SJSA1 (cell line): Measurements from ENCODE around the gene TMCC2. TPM values are rescaled to one million over a fixed set of nuclear protein-coding genes. Genes with fewer than 3 reads are reported as not detected.
A peak's percentile ranks its signal among the peaks of the same experiment; 100 is the strongest.
"Not testable (repeated sequence)": the region's sequence is repeated elsewhere in the genome, so short reads cannot be mapped to it uniquely, and the experiment has no call there.

Experiments
- DNase-seq, 2 experiments: peaks; one replicate each; pipeline ENCODE4 v3.0.0-alpha.2; 2015 to 2020; ENCODE audit warnings: low spot score in 2 of 2, low read depth in 1 of 2
- H3K27ac ChIP-seq: fragments of 250-450 bp; sonication (Bioruptor Pico); 2 replicates; pipeline ENCODE4 v1.5.1; 2020; ENCODE audit warnings: mild to moderate bottlenecking, moderate library complexity
- H3K27me3 ChIP-seq: fragments of 250-450 bp; sonication (Bioruptor Pico); replicated peaks from 2 replicates; pipeline ENCODE4 v1.5.1; 2020; ENCODE audit warnings: mild to moderate bottlenecking, moderate library complexity
- H3K36me3 ChIP-seq: fragments of 250-450 bp; sonication (Bioruptor Pico); 2 replicates; pipeline ENCODE4 v1.5.1; 2020; ENCODE audit warnings: mild to moderate bottlenecking
- H3K4me1 ChIP-seq: fragments of 250-450 bp; sonication (Bioruptor Pico); replicated peaks from 2 replicates; pipeline ENCODE4 v1.6.1; 2021; ENCODE audit warnings: mild to moderate bottlenecking
- H3K4me3 ChIP-seq: fragments of 250-450 bp; sonication (Bioruptor Pico); 2 replicates; pipeline ENCODE4 v1.5.1; 2020; ENCODE audit warnings: mild to moderate bottlenecking
- H3K9me3 ChIP-seq: fragments of 250-450 bp; sonication (Bioruptor Pico); replicated peaks from 2 replicates; pipeline ENCODE4 v1.5.1; 2020; ENCODE audit warnings: mild to moderate bottlenecking
- total RNA-seq: library from RNA; depleted of rRNA; stranded (reverse); fragments of >200 nt; shearing (Covaris generic); gene quantifications from 2 replicates; pipeline ENCODE4 v1.2.3, GENCODE V29; 2014

TMCC2 gene
- total RNA-seq, 1 experiment from 2014 or later: 8.2 TPM

DNA sequence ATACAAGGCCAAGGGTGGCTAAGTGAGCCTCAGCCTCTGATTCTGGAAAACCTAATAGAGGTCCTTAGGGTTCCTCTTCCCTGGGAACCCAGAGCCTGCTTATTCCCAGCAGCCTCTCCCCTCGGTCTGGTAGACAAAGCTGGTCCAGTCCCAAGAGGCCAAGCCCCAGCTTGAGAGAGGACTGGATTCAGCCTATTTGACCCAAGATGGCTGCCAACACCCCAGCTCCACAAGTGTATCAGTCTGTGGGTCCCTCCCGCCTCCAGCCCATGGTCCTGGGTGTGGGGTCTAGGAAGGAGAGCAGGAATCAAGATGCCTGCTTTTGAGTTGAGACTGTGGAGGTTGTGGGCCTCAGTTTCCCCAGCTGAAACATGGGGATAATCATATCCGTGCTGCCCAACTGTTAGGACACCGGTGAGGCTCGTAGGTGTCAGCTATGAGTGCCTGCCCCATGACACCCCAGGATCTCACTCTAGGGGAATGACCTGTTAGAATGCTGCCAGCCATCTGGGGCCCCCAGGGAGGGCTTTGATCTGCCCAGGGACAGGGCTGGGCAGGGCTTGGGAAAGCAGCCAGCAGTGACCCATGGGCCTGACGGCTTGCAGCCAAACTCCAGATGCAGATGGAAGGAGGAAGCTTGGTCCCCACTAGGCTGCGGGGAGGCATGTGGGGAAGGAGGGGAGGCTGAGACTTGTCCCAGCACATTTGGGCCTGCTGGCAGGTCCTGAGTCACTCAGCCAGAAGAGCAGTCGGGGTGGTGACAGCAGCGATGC lies 48.4 kb downstream of the TMCC2 start:
- DNase-seq: no peak
- Histone ChIP-seq H3K4me3 (no peak overlapping the region), H3K9me3 (no peaks in the 10 kb centered on the region; the same call in 1 of the 2 replicates), H3K27me3 (no peaks in the 10 kb centered on the region), H3K4me1 (peaks cover 3% of the 10 kb centered on the region), H3K36me3 (no peaks in the 10 kb centered on the region; the same call in 1 of the 2 replicates), H3K27ac (no peak overlapping the region)

DNA sequence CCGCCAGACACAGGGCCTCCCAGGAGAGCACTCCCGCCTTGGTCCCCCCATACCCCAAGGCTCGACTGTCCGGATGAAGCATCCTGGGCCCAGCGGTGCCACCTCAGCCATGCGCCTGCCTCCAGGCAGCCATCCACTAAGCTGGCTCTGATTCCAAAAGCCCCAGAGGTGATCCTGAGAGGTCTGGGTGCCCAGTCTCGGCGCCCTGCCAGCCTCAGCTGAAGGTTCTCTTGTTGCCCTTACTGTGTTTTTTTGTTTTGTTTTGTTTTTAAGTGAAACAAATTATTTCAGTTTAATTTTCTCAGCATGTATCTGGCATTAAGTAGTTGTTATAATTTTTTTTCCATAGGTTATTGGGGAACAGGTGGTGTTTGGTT lies 48.9 kb downstream of the TMCC2 start:
- H3K36me3 ChIP-seq: no peaks in the 10 kb centered on the region; the same call in 1 of the 2 replicates
- no peaks in the 10 kb centered on the region for H3K27me3 ChIP-seq
- H3K9me3 ChIP-seq: no peaks in the 10 kb centered on the region; the same call in 1 of the 2 replicates
- no peak overlapping the region for H3K27ac ChIP-seq
- DNase-seq: no peak
- no peaks in the 10 kb centered on the region for H3K4me1 ChIP-seq
- H3K4me3 ChIP-seq: no peak overlapping the region

DNA sequence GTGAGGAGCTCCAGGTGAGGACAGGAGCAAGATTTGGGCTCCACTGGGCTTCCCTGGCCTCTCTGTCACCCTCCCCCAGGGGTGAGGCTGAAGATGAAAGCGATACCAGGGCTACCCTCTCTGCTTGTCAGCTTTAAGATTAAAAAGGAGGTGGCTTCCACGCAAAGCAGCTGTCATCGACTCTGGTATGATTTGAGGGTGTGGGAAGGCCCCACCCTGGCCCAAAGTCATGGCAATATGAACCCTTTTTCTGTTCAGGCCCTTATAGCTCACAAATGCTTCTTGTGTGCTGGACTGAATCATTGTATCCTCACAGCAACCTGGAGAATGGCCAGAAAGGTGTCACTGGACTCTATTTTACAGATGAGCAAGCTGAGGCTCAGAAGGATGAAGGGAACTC lies 52.2 kb downstream of the TMCC2 start:
- no peaks in the 10 kb centered on the region; the same call in 1 of the 2 replicates for H3K9me3 ChIP-seq
- no peaks in the 10 kb centered on the region for H3K27me3 ChIP-seq
- peaks cover 15% of the 10 kb centered on the region for H3K4me1 ChIP-seq
- DNase-seq: no peak
- no peak overlapping the region for H3K27ac ChIP-seq
- H3K4me3 ChIP-seq: no peak overlapping the region
- H3K36me3 ChIP-seq: no peaks in the 10 kb centered on the region

DNA sequence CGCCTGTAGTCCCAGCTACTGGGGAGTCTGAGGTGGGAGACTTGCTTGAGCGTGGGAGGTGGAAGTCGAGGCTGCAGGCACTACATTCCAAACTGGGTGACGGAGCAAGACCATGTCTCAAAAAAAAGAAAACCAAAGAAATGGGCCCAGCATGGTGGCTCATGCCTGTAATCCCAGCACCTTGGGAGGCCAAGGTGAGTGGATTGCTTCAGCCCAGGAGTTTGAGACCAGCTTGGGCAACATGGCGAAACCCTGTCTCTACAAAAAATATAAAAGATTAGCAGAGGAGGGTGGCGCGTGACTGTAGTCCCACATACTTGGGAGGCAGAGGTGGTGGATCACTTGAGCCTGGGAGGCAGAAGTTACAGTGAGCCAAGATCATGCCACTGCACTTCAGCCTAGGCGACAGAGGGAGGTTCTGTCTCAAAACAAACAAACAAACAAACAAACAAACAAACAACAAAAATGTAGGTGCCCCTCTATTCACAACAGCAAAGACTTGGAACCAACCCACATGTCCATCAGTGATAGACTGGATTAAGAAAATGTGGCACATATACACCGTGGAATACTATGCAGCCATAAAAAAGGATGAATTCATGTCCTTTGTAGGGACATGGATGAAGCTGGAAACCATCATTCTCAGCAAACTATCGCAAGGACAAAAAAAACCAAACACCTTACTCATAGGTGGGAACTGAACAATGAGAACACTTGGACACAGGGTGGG lies 53.1 kb downstream of the TMCC2 start:
- not testable (repeated sequence) for H3K36me3 ChIP-seq, H3K27me3 ChIP-seq, DNase-seq, H3K9me3 ChIP-seq, H3K4me3 ChIP-seq, H3K27ac ChIP-seq
- H3K4me1 ChIP-seq: peaks cover 23% of the 10 kb centered on the region

DNA sequence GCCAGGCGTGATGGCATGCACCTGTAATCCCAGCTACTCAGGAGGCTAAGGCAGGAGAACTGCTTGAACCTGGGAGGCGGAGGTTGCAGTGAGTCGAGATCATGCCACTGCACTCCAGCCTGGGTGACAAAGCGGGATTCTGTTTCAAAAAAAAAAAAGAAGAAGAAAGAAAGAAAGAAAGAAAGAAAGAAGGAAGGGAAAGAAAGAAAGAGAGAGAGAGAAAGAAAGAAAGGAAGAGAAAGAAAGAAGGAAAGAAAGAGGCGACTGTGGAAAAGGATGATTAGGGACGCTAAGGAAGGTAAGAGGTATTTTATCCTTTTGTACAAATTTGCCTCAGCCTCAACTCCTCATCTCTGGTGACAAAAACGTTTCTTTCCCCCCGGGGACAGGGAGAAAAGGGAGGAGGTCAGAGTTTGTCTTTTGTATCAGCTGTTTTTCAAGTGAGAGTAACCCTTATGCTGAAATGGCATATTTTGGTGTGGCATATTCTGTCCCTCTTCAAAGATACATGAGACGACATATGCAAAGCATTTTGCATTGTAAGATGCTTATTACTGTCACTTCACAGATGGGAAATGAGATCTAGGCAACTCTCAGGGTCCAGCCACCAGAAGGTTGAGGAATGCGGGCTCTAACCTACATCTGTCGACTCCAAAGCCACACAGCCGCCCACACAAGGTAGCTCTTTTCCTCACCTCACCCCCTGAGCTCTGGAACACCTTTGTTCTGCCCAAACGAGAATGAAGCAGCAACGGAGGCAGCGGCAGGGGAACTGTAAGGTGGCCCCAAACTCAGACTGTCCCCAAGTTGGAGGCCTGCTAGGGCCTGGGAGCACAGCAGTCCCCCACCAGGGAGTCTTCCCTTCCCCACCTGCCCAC lies 55.8 kb downstream of the TMCC2 start:
- Histone ChIP-seq H3K27ac (peak overlapping the region; percentile 59), H3K27me3 (no peaks in the 10 kb centered on the region), H3K4me1 (peaks cover 50% of the 10 kb centered on the region)

DNA sequence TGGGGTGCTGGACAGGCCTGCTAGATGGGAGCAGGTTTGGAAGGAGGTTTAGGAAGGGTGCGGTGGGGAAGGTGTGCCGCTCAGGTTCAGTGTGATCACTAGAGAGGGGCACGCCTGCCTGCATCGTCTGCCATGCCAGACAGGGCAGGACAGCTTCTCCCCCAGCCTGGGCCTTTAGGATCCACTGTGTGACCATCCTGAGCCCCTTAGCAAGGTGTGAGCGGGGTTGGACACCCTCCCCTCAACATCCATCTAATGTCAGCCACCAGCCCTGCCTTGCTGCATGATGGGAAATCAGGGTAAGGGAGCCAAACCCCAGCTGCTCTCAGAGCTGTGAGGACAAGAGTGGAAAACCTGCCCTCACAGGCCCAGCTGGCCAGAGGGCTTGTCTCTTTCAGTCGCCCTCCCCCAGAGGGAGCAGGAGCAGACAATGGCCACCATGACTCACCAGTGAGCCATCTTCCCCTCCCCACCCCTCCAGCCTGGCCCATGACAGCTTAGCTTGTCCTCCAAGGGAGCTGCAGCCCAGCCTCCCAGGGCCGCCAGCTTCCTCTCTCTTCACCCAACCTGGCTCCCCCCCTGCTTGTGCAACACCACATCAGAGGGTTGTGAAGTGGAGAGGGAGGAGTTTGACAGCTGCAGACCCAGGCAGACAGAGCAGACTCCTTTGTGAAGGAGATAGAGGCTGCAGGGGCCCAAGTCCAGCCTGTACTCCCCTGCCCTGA lies 56.8 kb downstream of the TMCC2 start:
- Histone ChIP-seq H3K4me1 (peaks cover 52% of the 10 kb centered on the region), H3K27ac (peak overlapping the region; percentile 59), H3K4me3 (no peak overlapping the region), H3K9me3 (no peaks in the 10 kb centered on the region), H3K36me3 (no peaks in the 10 kb centered on the region), H3K27me3 (no peaks in the 10 kb centered on the region)
- peak; percentile 99 to 100 for DNase-seq

More for the DNA sequence above, 55.8 kb downstream of the TMCC2 start:
- no peak overlapping the region for H3K4me3 ChIP-seq
- H3K9me3 ChIP-seq: no peaks in the 10 kb centered on the region; the same call in 1 of the 2 replicates
- DNase-seq: no peak
- H3K36me3 ChIP-seq: no peaks in the 10 kb centered on the region

DNA sequence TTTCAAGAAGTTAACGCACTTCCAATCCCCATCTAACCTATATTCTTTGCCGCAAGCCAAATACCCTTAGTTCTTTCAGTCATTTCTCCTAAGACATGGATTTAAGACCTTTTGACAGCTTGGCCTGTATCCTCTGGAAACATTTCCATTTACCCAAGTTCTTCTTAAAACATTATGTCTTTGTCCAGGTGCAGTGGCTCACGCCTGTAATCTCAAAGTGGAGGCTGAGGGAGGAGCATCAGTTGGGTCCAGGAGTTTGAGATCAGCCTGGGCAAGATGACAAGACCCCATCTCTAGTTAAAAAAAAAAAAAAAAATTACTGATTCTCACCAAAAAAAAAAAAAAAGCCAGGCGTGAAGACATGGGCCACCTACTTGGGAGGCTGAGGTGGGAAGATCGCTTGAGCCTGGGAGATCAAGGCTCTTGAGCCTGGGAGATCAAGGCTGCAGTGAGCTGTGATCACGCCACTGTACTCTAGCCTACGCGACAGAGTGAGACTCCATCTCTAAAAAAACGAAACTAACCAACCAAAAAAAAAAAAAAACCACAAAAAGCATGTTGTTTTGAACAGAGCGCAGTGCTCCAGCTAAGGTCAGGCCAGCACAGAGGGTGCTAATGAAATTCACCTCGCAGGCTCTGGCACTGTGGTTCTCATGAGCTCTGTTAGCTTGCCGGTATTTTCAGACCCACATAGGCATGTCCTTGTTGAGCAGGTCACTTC lies 57.8 kb downstream of the TMCC2 start:
- Histone ChIP-seq H3K4me1 (peaks cover 52% of the 10 kb centered on the region), H3K9me3 (no peaks in the 10 kb centered on the region), H3K4me3 (no peak overlapping the region), H3K36me3 (no peaks in the 10 kb centered on the region), H3K27ac (peak overlapping the region; percentile 46), H3K27me3 (no peaks in the 10 kb centered on the region)
- DNase-seq: peak in 1 of 2 experiments; percentile 53

DNA sequence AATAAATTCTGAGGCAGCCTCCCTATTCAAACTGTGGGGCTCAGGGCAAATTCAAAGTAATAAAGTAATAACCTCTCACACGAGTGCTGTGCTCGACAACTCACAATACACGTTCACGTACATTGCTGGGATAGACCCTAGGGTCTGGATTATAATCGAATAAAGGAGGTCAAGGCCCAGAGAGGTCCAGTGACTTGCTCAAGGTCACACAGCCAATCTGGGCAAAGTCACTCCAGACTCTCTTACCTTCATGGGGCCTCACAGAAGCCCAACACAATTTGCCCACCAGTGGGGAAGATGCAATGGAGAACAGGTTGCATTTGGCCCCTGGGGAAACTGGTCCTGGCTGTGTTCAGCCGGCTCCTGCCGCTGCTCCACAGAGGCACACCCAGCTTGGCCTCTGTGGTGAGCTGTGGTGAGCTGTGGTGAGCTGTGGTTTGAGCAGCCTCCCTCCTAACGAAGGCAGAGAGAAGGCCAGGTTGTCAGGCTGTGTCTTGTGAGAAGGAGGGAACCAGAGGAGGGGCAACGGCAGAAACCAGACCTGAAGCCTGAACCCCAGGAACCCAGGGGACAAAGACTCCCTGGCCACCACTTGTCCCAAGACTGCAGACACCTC lies 58.7 kb downstream of the TMCC2 start:
- Histone ChIP-seq H3K27ac (peak overlapping the region; percentile 46), H3K4me1 (peaks cover 52% of the 10 kb centered on the region), H3K9me3 (no peaks in the 10 kb centered on the region), H3K36me3 (no peaks in the 10 kb centered on the region), H3K4me3 (no peak overlapping the region), H3K27me3 (no peaks in the 10 kb centered on the region)
- no peak for DNase-seq

DNA sequence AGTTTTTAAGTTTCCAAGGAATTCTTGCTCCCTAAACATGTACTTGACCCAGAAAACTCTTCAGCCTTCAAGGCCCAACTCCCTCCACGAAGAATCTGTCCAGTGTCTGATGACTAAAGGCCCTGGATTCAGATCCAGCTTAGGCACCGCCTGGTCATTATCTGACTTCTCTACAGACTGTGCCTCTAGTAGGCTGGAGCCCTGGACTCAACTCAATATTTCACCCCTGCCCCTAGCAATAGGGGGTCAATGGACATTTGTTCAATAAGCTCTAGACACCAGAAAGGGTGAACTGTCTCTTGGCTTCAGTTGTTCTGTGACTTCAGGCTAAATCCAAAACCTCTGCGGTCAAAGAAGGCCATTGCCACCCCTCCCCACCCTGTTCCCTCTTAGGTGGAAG lies 59.3 kb downstream of the TMCC2 start:
- Histone ChIP-seq H3K4me1 (peaks cover 52% of the 10 kb centered on the region), H3K36me3 (no peaks in the 10 kb centered on the region), H3K4me3 (no peak overlapping the region), H3K27ac (no peak overlapping the region), H3K27me3 (no peaks in the 10 kb centered on the region), H3K9me3 (no peaks in the 10 kb centered on the region)
- no peak for DNase-seq

DNA sequence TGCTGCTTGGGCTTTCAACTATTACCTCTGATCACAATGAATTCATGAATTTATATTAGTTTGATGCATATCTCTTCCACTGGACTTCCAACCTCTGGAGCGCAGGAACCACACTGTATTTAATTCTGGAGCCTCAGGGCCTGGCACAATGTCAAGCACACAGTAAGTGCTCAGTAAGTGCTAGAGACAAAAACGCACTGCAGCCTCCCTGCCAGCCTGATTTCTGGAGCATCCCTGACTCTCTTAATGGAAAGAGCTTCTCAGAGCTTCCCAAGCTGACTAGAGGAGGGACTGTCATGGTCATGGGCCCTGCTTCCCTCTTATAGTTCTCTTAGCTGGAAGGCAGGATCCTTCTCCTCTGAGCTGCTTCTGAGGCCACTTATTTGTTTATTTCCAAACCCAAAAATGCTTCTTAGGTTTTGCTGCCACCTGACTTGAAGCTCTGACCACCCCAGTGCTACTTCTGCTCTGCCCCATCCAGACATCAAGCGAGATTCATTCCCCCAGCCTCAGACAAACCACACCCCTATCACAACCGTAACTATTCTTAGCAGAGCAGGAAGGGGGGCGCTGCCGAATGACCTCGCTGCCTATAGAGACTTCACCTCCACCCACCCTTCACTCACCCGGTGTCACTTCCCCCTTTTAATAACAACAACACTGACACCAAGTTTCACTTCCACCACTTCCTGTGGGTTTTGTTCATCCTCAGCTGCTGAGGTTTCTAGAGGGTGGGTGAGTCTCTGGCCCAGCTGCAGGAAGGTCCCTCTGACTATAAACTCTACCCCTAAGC lies 60.2 kb downstream of the TMCC2 start:
- H3K4me3 ChIP-seq: no peak overlapping the region
- H3K4me1 ChIP-seq: peaks cover 56% of the 10 kb centered on the region
- no peaks in the 10 kb centered on the region for H3K9me3 ChIP-seq
- no peaks in the 10 kb centered on the region for H3K36me3 ChIP-seq
- peak overlapping the region; percentile 12 for H3K27ac ChIP-seq
- no peaks in the 10 kb centered on the region for H3K27me3 ChIP-seq
- peak; percentile 65 to 69 for DNase-seq

DNA sequence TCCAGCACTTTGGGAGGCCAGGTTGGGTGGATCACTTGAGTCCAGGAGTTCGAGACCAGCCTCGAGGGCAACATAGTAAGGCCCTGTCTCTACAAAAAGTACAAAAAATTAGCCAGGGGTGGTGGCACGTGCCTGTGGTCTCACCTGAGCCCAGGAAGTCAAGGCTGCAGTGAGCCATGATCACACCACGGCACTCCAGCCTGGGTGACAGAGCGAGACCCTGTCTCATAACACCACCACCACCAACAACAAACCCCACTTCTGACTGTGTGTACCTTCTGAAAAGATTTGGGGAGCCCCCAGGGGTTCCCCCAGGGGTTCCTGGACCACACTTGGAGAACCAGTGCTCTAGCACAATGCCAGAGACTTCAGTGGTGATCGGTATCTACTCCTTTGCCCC lies 63.9 kb downstream of the TMCC2 start:
- no peak for DNase-seq
- Histone ChIP-seq H3K9me3 (no peaks in the 10 kb centered on the region), H3K36me3 (no peaks in the 10 kb centered on the region), H3K27ac (no peak overlapping the region), H3K4me3 (no peak overlapping the region), H3K27me3 (no peaks in the 10 kb centered on the region), H3K4me1 (peaks cover 62% of the 10 kb centered on the region)
